ENCODE measurements around the gene C15orf40. TPM values are rescaled to one million over a fixed set of nuclear protein-coding genes. Genes with fewer than 3 reads are reported as not detected.

C15orf40 gene
- 24.6 TPM for total RNA-seq

GRCh38 chr15:83011271-83012075 lies at the start of gene C15orf40:
Gene C15orf40, minus strand, starts transcription at chr15:83011639. Its CDS starts 32 bp downstream, at chr15:83011607.

GRCh38 chr15:82985688-82986441 lies 25.6 kb downstream of the C15orf40 start, which contains the start of gene RAMAC:
Gene RAMAC, plus strand, starts transcription at chr15:82986210. Its CDS starts 2,809 bp downstream, at chr15:82989019.

GRCh38 chr15:82952158-82953081 lies 59.0 kb downstream of the C15orf40 start, which contains the start of gene HOMER2:
Gene HOMER2, minus strand, starts transcription at chr15:82952720. Its CDS starts 185 bp downstream, at chr15:82952535.

Other genes starting within 250 kb of the C15orf40 start
- gene FSD2, start 205.6 kb downstream of the C15orf40 start, total RNA-seq, result 2.9 TPM
- gene WHAMM, start 202.0 kb downstream of the C15orf40 start, total RNA-seq, result 7.2 TPM
- 64.8 TPM for gene HOMER2, start 58.9 kb downstream of the C15orf40 start, total RNA-seq
- gene RAMAC, start 25.4 kb downstream of the C15orf40 start, total RNA-seq, result 34.7 TPM
- gene BTBD1, start 55.6 kb upstream of the C15orf40 start, total RNA-seq, result 112 TPM
- gene TM6SF1, start 96.0 kb upstream of the C15orf40 start, total RNA-seq, result 3.4 TPM
- 107 TPM for gene HDGFL3, start 196.2 kb upstream of the C15orf40 start, total RNA-seq

Data from camera-type eye (tissue), 1 donor.